ENCODE data around the gene ZP3.
"Not testable (repeated sequence)": the region's sequence is repeated elsewhere in the genome, so short reads cannot be mapped to it uniquely, and the experiment has no call there.

Gene ZP3

DNA sequence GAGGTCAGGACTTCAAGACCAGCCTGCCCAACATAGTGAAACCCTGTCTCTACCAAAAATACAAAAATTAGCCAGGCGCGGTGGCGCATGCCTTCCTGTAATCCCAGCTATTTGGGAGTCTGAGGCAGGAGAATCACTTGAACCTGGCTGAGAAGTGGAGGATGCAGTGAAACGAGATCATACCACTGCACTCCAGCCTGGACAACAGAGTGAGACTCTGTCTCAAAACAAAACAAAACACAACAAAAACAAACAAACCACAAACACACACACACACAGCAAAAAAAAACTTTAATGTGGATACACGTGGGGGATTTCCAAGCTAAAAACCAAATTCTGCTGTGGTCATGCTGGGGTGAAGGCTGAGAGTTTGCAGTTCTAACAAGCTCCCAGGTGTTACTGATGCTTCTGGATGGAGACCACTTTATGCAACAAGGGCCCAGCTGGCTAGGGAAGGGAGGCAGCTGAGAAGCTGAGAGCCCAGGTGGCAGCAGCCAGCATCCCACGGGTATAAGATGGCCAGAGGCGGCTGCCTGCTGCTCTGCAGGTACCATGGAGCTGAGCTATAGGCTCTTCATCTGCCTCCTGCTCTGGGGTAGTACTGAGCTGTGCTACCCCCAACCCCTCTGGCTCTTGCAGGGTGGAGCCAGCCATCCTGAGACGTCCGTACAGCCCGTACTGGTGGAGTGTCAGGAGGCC, at the start of gene ZP3:
Gene ZP3 (plus strand): TSS at position 538 of the 699 bp plus-strand sequence. CDS start 15 bp downstream, at position 553.
- DNase-seq = no peak

- no peak for DNase-seq
Measured at GRCh38 chr7:76375251-76375650, 49.5 kb upstream of the ZP3 start.

DNA sequence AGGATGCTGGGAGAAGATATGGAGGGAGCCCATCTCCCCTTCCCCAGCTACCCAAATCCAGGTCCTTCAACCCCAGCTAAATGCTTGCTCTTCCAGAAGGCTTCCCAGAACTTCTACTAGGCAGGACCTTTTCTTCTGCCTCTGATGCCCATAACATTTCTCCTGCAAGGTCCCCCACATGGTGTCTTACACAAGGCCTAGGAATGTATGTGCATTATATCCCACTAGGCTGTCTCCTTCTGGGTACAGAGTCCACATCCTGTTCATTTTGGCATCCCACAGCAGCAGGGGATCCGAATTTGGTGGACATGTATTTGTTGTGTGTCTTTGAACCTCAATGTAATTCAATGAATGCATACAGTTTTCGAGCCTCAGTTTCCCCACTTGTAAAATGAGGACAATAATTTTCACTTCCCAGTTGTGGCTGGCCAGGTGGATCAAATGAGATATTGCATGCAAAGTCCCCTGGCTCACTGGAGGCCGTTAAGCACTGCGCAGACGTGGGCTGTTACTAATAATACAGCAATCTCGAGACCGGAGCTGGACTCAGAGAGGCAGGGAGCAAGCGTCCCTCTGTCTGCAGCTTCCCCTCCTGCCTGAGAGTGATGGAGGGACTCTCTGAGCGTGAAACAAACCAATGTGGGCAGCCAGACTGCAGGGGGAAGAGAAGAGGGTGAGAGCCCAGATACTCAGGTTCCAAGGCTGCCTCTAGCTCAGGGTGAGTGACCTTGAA, 47.4 kb upstream of the ZP3 start:
- DNase-seq = no peak

GRCh38 chr7:76380623-76380966, 44.2 kb upstream of the ZP3 start:
- DNase-seq = no peak

GRCh38 chr7:76381814-76382213, 42.9 kb upstream of the ZP3 start:
- DNase-seq = no peak

GRCh38 chr7:76383089-76383944, 41.4 kb upstream of the ZP3 start:
- no peak for DNase-seq

DNA sequence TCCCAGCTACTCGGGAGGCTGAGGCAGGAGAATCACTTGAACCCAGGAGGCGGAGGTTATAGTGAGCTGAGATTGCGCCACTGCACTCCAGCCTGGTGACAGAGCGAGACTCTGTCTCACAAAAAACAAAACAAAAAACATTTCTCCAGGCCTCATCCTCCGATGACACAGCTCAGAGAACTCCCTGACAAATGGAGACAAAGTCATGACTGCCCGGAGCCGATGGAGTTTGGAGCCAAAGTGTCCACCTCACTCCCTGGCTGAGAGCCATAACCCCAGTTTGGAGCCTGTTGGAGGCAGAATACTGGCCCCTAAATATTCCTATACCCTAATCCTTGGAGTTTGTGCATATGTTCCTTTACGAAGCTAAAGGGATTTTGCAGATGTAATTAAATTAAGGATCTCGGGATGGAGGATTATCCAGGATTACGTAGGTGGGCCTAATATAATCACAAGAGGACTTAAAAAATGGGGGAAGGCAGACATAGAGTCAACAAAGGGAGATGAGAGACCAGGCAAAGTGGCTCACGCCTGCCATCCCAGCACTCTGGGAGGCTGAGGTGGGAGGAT, 38.0 kb upstream of the ZP3 start:
- no peak for DNase-seq

DNA sequence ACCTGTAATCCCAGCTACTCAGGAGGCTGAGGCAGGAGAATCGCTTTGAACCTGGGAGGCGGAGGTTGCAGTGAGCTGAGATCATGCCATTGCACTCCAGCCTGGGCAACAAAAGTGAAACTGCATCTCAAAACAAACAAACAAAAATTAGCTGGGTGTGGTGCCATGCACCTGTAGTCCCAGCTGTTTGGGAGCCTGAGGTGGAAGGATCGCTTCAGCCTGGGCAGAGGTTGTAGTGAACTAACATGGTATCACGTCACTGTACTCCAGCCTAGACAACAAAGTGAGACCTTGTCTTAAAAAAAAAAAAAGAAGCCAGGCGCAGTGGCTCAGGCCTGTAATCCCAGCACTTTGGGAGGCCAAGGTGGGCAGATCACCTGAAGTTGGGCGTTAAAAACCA, 37.0 kb upstream of the ZP3 start:
- DNase-seq = not testable (repeated sequence)

DNA sequence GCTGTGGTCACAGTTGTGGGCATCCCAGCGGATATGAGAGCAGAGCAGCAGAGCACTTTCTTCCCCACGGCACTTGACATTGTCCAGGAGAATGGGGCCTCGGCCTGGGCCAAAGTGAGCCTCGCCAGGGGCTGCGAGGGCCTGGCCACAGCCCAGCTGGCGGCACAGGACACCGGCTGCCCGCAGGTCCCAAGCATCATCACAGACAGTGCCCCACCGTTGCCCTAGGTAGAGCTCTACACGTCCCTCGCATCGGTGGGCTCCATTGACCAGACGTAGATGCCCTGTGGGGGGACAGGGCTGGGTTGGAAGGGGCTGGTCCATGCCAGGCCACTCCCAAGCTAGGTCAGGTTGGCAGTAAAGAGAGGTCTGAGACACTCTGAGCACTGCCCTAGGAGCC, 34.7 kb upstream of the ZP3 start:
- DNase-seq = no peak

DNA sequence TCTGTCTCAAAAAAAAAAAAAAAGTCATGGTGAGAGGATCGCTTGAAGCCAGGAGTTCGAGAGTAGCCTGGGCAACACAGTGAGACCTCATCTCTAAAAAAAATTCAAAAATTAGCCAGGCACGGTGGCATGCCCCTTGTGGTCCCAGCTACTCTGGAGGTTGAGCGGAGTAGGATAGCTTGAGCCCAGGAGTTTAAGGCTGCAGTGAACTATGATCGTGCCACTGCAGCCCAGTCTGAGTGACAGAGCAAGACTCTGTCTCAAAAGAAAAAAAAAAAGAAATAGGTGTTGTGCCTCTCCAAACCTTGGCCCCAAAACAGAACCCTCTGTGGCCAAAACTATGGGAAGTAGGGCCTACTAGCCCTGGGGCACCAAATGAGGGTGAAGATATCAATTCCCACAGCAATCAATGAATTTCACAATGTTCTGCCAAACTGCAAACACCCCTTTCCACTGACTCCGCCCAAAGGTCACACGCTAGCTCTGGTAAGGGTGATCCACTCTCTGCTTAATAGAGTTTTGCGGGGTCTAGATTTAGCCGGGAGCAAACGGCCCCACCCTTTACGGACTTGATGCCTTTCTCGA, 32.1 kb upstream of the ZP3 start:
- DNase-seq = no peak

DNA sequence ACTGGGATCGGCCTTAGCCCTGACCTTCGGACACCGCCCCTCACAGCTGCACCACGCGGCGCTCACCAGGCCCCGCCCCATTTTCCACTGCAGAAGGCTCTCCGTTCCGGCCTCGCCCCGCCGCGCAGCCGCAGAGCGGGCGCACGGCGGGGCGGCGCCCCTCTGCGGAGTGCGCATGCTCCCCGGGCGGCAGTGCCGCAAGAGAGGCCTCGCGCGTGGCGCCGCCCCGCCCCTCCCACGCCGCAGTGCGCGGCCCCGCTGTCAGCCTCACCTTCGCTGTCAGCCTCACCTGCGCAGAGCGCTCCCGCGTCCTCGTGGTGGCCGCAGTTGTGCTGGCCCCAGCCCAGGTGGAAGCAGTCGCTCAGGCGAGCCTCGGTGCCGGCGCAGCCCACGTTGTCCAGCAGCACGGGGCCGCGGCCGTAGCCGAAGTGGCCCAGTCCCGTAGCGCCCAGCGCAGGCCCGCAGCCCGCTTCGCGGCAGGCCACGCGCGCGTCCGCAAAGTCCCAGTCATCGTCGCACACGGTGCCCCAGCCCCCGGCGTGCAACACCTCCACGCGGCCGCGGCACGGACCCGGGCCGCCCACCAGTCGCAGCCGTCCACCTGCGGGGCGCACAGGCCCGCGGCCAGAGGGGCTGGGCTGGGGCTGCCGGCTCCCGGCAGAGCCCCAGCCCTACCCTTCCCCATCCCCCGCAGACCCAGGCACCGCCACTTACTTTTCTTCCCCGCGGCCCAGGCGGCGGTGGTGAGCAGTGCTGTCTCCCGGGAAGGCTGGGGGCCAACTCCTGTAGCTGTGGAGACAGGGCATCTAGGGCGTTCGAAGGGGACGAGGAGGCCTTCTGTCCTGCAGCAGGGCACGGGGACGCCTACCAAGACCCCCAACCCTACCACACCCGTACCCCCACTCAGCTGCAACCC, 31.4 kb upstream of the ZP3 start:
- peak; percentile 94 for DNase-seq

DNA sequence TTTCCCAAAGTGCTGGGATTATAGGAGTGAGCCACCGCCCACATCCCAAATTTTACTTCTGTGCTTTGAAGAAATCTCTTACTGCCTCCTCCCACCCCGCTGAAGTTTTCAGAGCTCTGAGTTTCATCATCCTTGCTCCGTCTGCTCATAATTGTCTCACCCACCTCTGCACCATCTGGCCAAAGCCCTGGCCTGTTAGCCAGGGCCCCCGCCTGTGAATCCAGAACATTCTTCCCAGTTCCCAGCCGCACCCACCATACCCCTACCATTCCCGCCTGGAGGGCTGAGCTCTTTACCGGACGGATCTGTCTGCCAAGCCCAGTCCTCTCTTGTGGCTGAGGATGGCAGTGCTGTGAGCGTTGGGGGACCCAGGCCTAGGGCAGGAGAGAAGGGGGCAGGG, 29.8 kb upstream of the ZP3 start:
- no peak for DNase-seq

DNA sequence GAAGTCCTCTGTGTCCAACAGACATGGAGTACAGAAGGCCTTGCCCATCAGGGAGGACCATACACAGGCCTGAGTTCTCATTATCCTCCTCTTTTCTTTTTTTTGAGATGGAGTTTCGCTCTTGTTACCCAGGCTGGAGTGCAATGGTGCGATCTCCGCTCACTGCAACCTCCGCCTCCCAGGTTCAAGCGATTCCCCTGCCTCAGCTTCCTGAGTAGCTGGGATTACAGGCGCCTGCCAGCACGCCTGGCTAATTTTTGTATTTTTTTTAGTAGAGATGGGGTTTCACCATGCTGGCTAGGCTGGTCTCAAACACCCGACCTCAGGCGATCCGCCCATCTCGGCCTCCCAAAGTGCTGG, 29.2 kb upstream of the ZP3 start:
- DNase-seq = not testable (repeated sequence)

DNA sequence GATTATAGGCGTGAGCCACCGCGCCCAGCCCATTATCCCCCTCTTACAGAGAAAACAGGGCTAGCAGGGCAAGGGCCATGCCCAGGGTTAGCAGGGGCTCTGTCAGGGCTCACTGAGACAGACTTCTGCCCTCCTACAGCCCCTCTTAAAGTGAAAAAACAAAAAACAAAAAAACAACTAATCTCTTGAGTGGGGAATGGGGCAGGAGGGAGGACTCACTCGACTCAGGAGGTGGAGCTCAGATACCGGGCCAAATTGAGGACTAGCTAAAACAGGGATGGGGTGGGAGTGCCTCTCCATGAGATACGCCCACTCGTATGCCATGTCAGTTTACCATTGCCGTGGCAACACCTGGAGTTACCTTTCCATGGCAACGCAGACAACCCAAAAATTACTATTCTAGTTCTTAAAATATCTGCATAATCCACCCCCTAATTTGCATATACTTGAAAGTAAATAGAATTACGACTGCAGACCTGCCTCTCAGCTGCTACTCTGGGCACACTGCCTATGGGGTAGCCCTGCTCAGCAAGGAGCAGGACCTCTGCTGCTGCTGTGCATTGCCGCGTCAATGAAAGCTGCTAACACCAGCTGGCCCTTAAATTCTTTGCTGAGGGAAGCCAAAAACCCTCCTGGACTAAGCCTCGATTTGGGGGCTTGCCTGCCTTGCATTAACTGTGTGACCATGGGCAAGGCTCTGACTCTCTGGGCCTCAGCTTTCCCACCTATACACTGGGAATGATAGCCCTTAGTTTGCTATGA, 28.6 kb upstream of the ZP3 start:
- no peak for DNase-seq

DNA sequence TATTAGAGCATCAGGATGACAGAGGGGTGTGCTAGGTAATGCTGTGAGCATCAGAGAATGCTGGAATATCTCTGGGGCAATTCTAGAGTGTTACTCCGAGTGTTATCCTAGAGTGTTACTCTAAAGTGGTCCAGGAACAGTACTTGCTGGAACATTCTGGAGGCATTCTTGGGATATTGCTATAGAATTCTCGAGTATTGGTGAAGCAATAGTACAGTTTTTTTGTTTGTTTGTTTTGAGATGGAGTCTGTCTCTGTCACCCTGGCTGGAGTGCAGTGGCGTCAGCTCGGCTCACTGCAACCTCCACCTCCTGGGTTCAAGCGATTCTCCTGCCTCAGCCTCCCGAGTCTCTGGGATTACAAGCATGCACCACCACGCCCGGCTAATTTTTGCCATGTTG, 27.9 kb upstream of the ZP3 start:
- no peak for DNase-seq

DNA sequence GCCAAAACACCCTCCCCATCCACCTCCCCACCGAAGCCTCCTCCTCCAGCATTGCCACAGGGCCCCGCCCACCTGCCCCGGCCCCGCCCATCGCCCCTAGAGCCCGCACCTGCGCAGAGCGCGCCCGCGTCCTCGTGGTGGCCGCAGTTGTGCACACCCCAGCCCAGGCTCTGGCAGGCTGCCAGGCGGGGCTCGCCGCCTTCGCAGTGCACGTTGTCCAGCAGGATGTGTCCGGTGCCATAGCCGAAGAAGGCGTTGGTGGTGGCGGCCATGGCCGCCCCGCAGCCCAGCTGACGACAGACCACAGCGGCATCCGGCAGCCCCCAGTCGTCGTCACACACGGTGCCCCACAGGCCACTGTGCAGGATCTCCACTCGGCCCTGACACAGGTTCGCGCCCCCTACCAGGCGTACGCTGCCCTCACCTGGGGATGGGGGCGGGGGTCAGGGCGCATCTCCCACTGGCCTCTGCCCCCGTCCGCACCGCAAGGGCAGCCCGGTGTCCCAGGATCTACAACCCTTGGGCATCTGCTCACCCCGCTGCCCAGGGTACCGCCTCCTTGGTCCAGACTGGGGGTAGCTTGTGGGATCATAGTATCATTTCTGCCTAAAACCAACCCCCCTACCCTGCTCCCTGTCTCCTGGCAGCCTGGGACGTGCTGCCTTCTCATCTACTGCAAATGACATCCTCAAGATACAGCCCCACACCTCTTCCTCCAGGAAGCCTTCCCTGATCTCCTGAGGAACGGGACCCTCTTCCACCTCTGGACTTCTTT, 27.2 kb upstream of the ZP3 start:
- peak; percentile 87 for DNase-seq

- no peak for DNase-seq
Measured at GRCh38 chr7:76400248-76400647, 24.5 kb upstream of the ZP3 start.

- DNase-seq = not testable (repeated sequence)
Measured at GRCh38 chr7:76403097-76403496, 21.7 kb upstream of the ZP3 start.

DNA sequence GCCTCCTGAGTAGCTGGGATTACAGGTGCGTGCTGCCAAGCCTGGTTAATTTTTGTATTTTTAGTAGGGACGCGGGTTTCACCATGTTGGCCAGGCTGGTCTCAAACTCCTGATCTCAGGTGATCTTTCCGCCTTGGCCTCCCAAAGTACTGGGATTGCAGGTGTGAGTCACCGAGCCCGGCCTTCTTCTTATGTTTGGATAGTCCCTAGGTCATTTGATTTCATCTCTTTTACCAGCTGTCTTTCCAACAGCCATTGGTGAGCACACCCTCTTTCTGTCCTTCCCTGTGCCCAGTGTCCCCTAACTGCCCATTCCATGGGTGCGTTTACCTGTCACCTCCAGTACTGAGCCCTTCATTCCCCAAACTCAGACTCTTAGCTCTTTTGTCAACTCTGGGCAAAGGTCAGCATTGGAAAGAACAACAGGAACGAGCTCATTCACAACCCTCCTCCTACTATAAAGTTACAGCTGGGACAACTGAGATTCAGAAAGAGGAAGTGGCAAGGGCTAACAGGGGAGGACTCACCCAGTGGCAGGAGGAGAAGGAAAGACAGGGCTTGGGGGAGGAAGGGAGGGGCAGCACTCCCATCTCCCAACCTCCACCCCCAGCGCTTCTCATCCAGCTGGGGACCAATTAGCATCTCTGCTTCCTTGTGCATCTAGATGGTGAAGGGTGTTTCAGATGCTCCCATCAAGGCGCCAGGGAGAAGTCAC, 20.8 kb upstream of the ZP3 start:
- DNase-seq = no peak

DNA sequence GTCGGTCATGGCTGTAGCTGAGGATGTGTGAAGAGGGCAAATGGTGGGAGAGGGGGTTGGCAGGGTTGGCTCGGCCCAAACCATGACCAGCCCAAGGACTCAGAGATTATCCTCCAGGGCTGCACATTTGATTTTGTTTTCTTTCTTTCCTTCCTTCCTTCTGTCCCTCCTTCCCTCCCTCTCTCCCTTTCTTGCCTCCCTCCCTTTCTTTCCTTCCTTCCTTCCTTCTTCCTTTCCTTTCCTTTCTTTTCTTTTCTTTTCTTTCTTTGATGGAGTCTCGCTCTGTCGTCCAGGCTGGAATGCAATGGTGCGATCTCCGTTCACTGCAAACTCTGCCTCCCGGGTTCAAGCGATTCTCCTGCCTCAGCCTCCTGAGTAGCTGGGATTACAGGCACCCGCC, 19.0 kb upstream of the ZP3 start:
- DNase-seq = no peak

All from stimulated activated CD8-positive, alpha-beta memory T cell treated with anti-CD3 and anti-CD28 coated beads, Interleukin-4, amount 100 ng/mL, for 48 hours (primary cell).